Measurements from ENCODE around the gene ZNF710. TPM values are rescaled to one million over a fixed set of nuclear protein-coding genes. Genes with fewer than 3 reads are reported as not detected.

ZNF710 gene
- total RNA-seq, 1 experiment from 2014 or later: 40.7 TPM

GRCh38 chr15:90024406-90024805 is 23.3 kb downstream of the ZNF710 start:
- Histone ChIP-seq H3K9me3 (ENCODE audit: control insufficient read depth, low read depth, low read length) (no peaks in the 10 kb centered on the region), H3K14ac (ENCODE audit: insufficient read depth, low read length) (no peak overlapping the region), H2BK15ac (ENCODE audit: low read depth, low read length) (no peak overlapping the region), H3K56ac (ENCODE audit: insufficient read length, low read depth, low read length) (no peak overlapping the region), H3K4me2 (ENCODE audit: insufficient read depth, insufficient read length, low read length) (no peak overlapping the region), H2BK5ac (ENCODE audit: insufficient read length, low read length) (no peak overlapping the region), H3K79me1 (ENCODE audit: insufficient read depth, low read depth, low read length, poor library complexity, severe bottlenecking) (no peaks in the 10 kb centered on the region), H4K20me1 (ENCODE audit: control insufficient read depth, insufficient read depth, insufficient read length) (peaks cover 4% of the 10 kb centered on the region), H4K5ac (ENCODE audit: insufficient read length, low read depth, low read length) (no peak overlapping the region), H3K23me2 (ENCODE audit: insufficient read length, low read depth, low read length, poor library complexity, severe bottlenecking) (no peaks in the 10 kb centered on the region), H3K23ac (ENCODE audit: insufficient read length, low read depth, low read length) (no peak overlapping the region), H2BK120ac (ENCODE audit: low read depth, low read length, poor library complexity, severe bottlenecking) (no peak overlapping the region), H3K4me1 (ENCODE audit: insufficient read depth, low read length) (no peaks in the 10 kb centered on the region; the same call in 1 of the 2 replicates), H3T11ph (ENCODE audit: low read length) (no peak overlapping the region), H3K79me2 (ENCODE audit: insufficient read depth, low read length) (0 out of 2 replicates have a peak, but pooled peaks cover 3% of the 10 kb centered on the region), H2BK20ac (ENCODE audit: low read depth, low read length, poor library complexity, severe bottlenecking) (no peak overlapping the region), H3K27me3 (ENCODE audit: insufficient read depth, low read length) (no peaks in the 10 kb centered on the region; the same call in 1 of the 2 replicates), H2AK5ac (ENCODE audit: insufficient read length, low read length) (no peak overlapping the region), H3K27ac (ENCODE audit: insufficient read length, low read depth, low read length) (no peak overlapping the region), H2BK12ac (ENCODE audit: insufficient read length, low read depth, low read length) (no peak overlapping the region), H3K9ac (ENCODE audit: extremely low read depth, insufficient read length, low read length) (no peak overlapping the region), H3K4ac (ENCODE audit: low read depth, low read length) (no peak overlapping the region), H4K91ac (ENCODE audit: insufficient read length, low read depth, low read length) (no peak overlapping the region), H4K8ac (replicated peaks; ENCODE audit: insufficient read length, low read depth, low read length) (no peak overlapping the region), H2AFZ (ENCODE audit: low read length) (no peak overlapping the region), H3K18ac (ENCODE audit: insufficient read length, low read depth, low read length) (no peak overlapping the region)
- Mint-ChIP-seq H3K4me3 (no peak overlapping the region), H3K27ac (peak overlapping the region; percentile 13 to 48 (median 18); a peak in 1 of 7 replicates), H3K36me3 (ENCODE audit: insufficient read depth in 1 of 3, low read depth in 3 of 3) (peaks cover 0 to 4% (median 3%) of the 10 kb centered on the region in 3 experiments; a peak in 2 of 7 replicates), H3K9me3 (no peaks in the 10 kb centered on the region; a peak in 1 of 5 replicates), H3K4me1 (peaks cover 27 to 30% of the 10 kb centered on the region in 2 experiments), H3K27me3 (ENCODE audit: low read depth) (no peaks in the 10 kb centered on the region)
- no CpG with 5 or more reads among the region's 4 CpGs for WGBS (ENCODE audit: extremely low coverage, insufficient read length, low lambda C conversion rate)
- TF ChIP-seq CTCF (conservative IDR thresholded peaks at IDR 0.05): no peak
- DNase-seq: no peak
